ENCODE measurements around the gene CAV3.
A peak's percentile ranks its signal among the peaks of the same experiment; 100 is the strongest.

CAV3 gene

DNA sequence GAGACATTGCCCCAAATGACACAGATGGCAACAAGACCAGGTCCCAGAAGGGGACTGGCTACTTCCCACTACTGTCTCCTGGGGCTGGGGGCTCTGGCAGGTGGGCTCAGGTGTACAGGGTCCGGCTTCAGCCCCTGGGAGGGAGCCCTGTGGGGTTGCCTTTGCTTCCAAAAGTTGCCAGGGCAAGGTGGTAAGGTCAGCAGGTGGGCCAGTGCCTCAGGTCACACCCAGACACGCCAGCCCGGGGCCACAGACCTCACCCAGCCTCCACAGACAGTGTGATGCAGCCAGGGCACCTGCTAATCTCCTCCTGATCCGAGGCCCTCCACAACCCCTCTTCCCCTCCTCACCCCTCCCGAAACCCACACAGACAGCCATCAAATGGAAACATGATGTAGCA is 28.3 kb downstream of the CAV3 start:
- peaks cover under 1% of the 10 kb centered on the region; the same call in 1 of the 2 replicates for H3K4me1 ChIP-seq (ENCODE audit: insufficient read depth, low read length)
- H3K36me3 ChIP-seq (ENCODE audit: insufficient read depth, low read length) = no peaks in the 10 kb centered on the region
- H3K9me3 ChIP-seq (ENCODE audit: control insufficient read depth, insufficient read depth, low read length) = no peaks in the 10 kb centered on the region
- H3K9ac ChIP-seq (ENCODE audit: low read depth, low read length) = no peak overlapping the region

DNA sequence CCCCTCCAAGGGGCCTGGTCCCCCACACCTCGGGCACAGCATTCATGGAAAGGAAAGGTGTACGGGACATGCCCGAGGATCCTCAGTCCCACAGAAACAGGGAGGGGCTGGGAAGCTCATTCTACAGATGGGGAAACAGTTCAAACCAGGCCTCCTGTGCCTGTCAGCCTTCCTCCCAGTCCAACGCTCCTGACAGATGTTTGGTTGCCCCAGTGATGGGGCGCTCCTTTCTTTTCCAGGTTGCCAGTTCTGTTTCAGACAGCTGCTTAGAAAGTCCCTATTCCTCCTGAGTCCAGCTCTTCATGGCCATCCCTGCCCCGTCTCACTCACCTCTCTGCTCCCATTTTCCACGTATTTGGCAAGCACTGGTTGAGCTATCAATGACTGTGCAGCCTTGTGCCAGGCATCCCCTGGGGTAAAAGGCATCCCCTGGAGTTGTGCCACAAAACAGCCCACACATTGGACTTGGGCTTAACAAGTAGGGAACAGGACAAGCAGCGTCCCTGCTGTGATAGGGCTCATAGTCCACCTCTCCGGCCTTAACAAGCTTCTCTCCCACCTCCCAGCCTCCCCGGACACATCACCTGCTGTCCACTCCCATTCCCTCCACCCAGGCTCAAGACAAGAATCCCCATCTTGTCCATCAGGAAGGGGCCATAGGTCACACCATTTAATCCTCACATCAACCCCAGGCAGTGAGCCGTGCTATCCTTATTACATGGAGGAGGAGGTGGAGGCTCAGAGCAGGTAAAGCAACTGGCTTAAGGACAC is 29.2 kb downstream of the CAV3 start:
- H3K9me3 ChIP-seq (ENCODE audit: control insufficient read depth, insufficient read depth, low read length) = no peaks in the 10 kb centered on the region
- H3K9ac ChIP-seq (ENCODE audit: low read depth, low read length) = no peak overlapping the region
- no peaks in the 10 kb centered on the region for H3K36me3 ChIP-seq (ENCODE audit: insufficient read depth, low read length)
- H3K4me1 ChIP-seq (ENCODE audit: insufficient read depth, low read length) = no peaks in the 10 kb centered on the region; the same call in 1 of the 2 replicates

DNA sequence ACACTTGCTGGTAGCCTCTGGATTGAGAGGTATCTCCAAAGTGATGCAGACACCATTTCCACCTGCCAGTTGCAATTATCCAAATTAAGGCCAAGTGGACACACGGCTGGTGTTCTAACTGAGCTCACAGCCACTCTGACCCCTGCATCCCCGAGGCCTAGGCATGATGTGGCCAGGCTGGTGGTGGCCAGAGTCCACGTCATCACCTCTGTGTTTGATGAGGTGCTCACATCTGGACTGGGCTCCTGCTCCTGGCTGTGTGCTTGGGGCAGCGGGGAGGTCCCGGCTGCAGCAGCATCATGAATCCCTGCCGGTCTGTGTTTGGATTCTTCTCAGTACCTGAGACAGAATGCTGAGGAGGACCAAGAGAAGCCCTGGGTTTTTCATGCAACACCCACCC is 30.9 kb downstream of the CAV3 start:
- Histone ChIP-seq H3K36me3 (ENCODE audit: insufficient read depth, low read length) (no peaks in the 10 kb centered on the region), H3K9ac (ENCODE audit: low read depth, low read length) (no peak overlapping the region), H3K9me3 (ENCODE audit: control insufficient read depth, insufficient read depth, low read length) (no peaks in the 10 kb centered on the region), H3K4me1 (ENCODE audit: insufficient read depth, low read length) (peaks cover under 1% of the 10 kb centered on the region; the same call in 1 of the 2 replicates)

DNA sequence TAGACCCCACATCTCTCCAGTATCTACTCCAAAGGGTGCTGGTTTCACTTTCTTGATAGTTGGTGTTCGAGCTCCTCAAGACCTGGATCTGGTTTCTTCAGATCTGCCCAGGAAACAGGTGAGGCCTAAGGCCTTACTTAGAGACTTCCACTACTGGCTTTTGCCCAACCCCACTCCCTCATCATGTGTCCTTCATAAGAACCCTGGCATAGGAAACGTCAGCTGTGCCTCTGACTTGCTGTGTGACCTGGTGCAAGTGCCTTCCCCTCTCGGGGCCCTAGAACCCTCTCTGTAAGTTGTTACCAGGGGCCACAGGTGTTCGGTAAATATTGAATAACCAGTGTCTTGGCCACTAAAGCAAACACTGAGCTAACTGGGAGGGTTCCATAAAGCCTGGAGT is 31.9 kb downstream of the CAV3 start:
- Histone ChIP-seq H3K4me1 (ENCODE audit: insufficient read depth, low read length) (peaks cover 9% of the 10 kb centered on the region), H3K36me3 (ENCODE audit: insufficient read depth, low read length) (no peaks in the 10 kb centered on the region), H3K9me3 (ENCODE audit: control insufficient read depth, insufficient read depth, low read length) (no peaks in the 10 kb centered on the region), H3K9ac (ENCODE audit: low read depth, low read length) (no peak overlapping the region)

DNA sequence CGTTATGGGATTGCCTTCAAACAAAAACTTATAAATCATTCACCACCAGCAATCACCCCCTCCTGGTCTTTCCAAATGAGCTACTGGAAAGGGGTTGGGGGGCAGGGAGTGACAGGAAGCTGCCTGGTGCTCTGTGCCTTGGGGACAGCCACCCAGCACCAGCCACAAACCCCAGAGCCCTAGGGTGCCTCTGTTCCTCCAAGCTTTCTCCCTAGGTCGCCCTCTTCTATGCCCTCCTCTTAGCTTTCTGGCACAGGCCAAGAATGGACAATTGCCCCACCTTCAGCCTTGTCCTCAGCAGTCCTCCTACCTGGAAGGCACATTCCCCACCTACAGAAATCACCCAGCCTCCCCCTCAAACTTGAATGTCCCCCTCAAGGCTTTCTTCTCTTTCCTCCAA is 32.5 kb downstream of the CAV3 start:
- peaks cover 14% of the 10 kb centered on the region for H3K4me1 ChIP-seq (ENCODE audit: insufficient read depth, low read length)
- H3K36me3 ChIP-seq (ENCODE audit: insufficient read depth, low read length) = no peaks in the 10 kb centered on the region
- H3K9ac ChIP-seq (ENCODE audit: low read depth, low read length) = no peak overlapping the region
- no peaks in the 10 kb centered on the region for H3K9me3 ChIP-seq (ENCODE audit: control insufficient read depth, insufficient read depth, low read length)

DNA sequence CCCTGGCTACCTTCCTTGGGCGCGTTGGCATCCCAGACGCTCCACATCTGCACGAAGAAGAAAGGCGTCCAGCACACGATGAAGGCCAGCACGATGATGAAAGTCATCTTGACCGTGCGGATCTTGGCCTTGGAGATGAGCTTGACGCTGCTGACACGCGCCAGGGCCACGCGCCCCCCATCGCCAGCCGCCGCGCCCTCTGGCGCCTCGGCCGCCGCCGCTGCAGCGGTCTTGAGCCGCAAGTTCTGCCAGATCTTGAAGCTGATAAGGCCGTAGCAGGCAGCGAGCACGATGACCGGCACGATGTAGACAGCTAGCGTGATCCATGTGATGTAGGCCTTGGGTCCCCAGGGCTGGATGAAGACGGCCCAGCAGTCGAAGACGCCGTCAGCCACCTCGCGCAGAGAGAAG is 33.7 kb downstream of the CAV3 start:
- H3K9ac ChIP-seq (ENCODE audit: low read depth, low read length) = no peak overlapping the region

DNA sequence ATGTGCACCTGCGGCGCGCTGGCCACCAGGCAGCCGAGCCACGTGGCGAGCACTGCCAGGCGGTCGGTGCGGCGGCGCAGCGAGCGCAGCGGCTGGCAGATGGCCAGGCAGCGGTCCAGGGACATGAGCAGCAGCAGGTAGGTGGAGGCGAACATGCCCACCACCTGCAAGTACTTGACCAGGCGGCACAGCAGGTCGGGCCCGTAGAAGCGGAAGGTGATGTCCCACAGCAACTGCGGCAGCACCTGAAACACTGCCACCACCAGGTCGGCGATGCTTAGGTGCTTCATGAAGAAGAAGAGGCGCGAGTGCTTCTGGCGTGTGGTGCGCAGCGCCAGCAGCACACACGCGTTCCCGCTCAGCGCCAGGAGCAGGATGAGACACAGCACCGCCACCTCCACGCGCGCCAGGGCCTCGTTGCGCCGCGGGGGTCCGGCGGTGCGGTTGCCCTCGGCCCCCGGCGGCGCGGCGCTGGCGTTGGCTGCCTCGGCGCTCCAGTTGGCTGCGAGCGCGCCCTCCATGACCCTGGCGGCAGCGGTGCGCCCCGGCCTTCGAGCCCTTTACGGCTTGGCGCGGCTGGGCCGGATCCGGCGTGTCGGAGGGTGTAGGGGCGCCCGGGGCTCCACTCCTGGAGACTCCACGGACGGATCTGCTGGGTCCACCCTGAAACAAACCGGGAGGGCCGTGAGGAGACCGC is 34.2 kb downstream of the CAV3 start:
- Histone ChIP-seq H3K9me3 (ENCODE audit: control insufficient read depth, insufficient read depth, low read length) (no peaks in the 10 kb centered on the region), H3K9ac (ENCODE audit: low read depth, low read length) (peak overlapping the region; percentile 36; the same call in 1 of the 2 replicates), H3K36me3 (ENCODE audit: insufficient read depth, low read length) (no peaks in the 10 kb centered on the region), H3K4me1 (ENCODE audit: insufficient read depth, low read length) (peaks cover 19% of the 10 kb centered on the region)

More for the DNA sequence above, 33.7 kb downstream of the CAV3 start:
- H3K9me3 ChIP-seq (ENCODE audit: control insufficient read depth, insufficient read depth, low read length) = no peaks in the 10 kb centered on the region
- H3K4me1 ChIP-seq (ENCODE audit: insufficient read depth, low read length) = peaks cover 19% of the 10 kb centered on the region
- H3K36me3 ChIP-seq (ENCODE audit: insufficient read depth, low read length) = no peaks in the 10 kb centered on the region

DNA sequence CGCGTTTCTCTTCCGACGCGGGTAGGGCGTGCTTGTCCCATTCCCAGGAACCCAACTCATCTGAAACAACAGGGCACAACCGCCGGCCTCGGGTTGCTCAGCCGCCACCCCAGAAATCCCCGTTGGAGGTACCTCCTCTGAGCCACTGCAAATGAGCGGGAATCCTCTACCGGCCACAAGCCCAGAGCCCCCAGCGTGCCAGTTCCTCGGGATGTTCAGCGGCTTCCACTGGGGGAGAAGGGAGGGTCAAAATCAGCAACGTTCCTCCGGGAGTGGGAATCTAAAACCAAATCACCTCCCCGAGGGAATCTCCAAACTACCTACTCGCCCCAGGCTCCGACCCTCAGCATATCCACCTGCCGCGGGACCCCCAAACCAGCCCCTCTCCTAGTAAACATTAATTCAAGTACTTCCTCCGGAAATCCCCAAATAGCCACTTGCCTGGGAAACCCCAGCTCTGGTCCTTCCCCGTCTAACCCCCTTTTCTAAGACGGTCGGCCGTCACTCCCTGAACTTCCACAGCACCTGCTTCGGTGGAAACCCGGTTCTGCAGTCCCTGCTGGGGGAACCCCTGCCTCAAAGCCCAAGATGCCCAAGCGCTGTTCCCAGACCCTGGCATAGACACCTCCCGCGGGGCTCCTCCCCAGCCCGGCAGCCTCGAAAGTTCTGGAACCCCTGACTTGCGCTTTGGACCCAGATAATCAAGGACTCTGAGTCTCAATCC is 34.9 kb downstream of the CAV3 start:
- Histone ChIP-seq H3K4me1 (ENCODE audit: insufficient read depth, low read length) (peaks cover 19% of the 10 kb centered on the region), H3K9ac (ENCODE audit: low read depth, low read length) (peak overlapping the region; percentile 41; the same call in 1 of the 2 replicates), H3K36me3 (ENCODE audit: insufficient read depth, low read length) (no peaks in the 10 kb centered on the region), H3K9me3 (ENCODE audit: control insufficient read depth, insufficient read depth, low read length) (no peaks in the 10 kb centered on the region)

DNA sequence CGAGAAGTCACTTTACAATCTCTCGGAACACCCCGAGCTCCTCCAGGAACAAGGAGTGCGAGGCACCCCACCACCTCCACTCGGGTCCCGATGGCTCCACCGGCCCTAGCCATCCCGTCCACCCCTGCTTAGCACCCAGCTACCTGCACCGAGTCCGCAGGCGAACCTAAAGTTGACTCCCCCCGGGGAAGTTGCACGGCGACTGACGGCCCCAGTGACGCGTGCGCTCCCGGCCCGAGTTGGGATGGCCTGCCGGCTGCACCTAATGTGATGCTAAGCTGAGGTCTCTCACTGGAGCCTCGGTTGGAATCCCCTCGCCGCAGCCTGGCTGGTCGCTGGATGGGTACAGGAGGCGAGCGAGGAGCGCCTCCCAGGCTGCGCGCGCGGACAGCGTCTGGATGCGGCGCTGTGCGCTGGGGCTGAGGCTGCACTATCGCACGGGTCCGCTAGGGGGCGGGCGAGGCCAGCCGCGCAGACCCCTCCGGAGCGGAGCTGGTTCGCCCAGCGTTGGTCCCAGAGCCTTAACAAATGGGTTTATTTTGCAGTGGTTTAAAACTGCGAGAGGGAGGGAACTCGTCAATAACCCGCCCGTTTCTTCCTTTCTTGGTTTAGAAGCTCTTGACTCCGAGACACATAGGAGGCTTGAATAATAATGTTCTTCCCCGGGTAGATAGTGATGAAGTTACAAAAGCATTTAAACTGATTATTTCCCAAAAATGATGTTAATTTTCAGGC is 35.7 kb downstream of the CAV3 start, which contains the start of gene OXTR:
Gene OXTR (minus strand): TSS at position 526 of the 735 bp plus-strand sequence. CDS start 1,426 bp downstream, outside the sequence.
- no peaks in the 10 kb centered on the region for H3K36me3 ChIP-seq (ENCODE audit: insufficient read depth, low read length)
- no peaks in the 10 kb centered on the region for H3K9me3 ChIP-seq (ENCODE audit: control insufficient read depth, insufficient read depth, low read length)
- peak within 1 kb of the TSS; percentile 41; the same call in 1 of the 2 replicates for H3K9ac ChIP-seq (ENCODE audit: low read depth, low read length)
- peaks cover 19% of the 10 kb centered on the region for H3K4me1 ChIP-seq (ENCODE audit: insufficient read depth, low read length)

DNA sequence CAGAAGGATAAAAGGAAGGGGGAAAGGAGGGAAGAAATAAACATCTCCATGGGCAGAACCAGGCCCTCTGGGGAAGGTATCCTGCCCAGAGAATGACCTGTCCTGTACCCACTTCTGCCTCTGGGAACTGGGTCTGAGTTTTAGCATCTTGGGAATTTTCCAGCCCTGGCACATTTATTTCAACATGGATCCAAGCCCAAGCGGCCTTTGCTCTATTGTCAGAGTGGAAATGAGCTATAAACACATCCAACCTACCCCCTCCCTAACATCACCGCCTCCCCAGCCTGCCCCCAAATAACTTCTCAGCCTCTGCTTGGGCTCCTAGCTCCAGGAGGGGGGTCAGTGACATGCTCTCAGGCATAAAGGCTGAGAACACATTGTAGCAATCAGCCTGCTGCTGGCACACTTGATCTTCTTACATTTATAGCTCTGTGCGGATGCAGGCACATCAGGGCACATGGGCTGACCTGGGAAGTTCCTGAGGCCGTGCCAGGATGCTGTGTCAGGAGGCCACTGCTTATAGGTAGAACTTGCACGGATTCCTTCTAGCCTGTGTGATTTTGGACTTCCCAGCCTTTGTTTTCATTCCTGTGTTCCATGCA is 40.4 kb downstream of the CAV3 start:
- Histone ChIP-seq H3K9me3 (ENCODE audit: control insufficient read depth, insufficient read depth, low read length) (no peaks in the 10 kb centered on the region), H3K9ac (ENCODE audit: low read depth, low read length) (no peak overlapping the region), H3K4me1 (ENCODE audit: insufficient read depth, low read length) (peaks cover 31% of the 10 kb centered on the region), H3K36me3 (ENCODE audit: insufficient read depth, low read length) (no peaks in the 10 kb centered on the region)

DNA sequence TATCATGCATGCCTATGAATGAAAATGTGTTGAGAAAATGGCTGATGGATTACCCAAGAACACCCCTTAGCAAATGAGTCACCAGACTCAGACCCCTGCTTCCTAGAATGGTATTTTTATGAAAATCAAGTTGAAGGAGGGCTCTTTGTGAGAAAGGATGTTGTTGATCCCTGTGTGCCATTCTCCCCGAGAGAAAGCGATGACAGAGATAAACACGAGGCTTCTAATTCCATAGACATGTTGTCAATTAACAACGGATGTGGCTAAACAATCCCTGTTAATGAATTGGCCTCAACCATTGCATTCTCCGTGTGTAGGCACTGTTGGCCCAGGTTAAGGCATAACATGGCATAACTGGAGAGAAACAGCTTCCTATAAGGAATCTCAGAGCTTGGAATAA is 41.6 kb downstream of the CAV3 start:
- Histone ChIP-seq H3K4me1 (ENCODE audit: insufficient read depth, low read length) (peaks cover 25% of the 10 kb centered on the region), H3K9ac (ENCODE audit: low read depth, low read length) (no peak overlapping the region), H3K9me3 (ENCODE audit: control insufficient read depth, insufficient read depth, low read length) (no peaks in the 10 kb centered on the region), H3K36me3 (ENCODE audit: insufficient read depth, low read length) (no peaks in the 10 kb centered on the region)

DNA sequence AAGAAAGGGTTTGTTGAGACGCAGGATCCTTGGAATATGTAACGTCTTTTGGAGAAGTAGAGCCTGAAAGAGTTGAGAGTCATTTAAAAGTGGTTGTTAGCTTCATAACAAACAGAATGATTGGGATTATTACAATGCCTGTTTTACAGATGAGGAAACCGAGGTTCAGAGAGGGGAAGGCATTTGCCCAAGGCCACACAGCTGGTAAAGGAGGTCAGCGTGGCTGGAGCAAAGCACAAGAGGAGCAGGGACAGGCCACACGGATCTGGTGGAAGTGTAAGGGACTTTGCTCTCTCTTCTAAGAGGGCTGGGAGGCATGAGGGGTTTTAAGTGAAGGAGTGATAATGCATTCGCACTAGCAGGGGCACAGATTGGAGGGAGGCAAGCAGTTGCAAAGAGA is 42.0 kb downstream of the CAV3 start:
- Histone ChIP-seq H3K36me3 (ENCODE audit: insufficient read depth, low read length) (no peaks in the 10 kb centered on the region), H3K9ac (ENCODE audit: low read depth, low read length) (no peak overlapping the region), H3K4me1 (ENCODE audit: insufficient read depth, low read length) (peaks cover 21% of the 10 kb centered on the region), H3K9me3 (ENCODE audit: control insufficient read depth, insufficient read depth, low read length) (no peaks in the 10 kb centered on the region)

DNA sequence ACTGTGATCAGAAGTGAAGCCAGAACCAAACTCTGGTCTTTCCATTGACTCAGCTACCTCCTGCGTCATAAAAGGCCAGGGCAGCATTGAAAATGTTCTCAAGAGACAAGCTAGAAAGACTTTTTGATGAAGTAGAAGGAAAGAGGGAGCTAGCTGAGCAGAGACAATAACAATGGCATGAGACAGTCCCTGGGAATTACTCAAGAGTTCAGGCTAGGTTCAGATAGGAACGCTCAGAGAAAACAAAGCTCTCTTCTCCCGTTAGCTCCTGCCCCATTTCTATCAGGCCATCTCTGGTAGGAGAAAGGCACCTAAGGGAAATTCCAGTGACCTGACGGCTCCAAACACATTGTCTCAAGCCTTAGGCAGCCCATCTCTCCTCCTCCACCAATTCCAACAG is 42.8 kb downstream of the CAV3 start:
- Histone ChIP-seq H3K36me3 (ENCODE audit: insufficient read depth, low read length) (no peaks in the 10 kb centered on the region), H3K9me3 (ENCODE audit: control insufficient read depth, insufficient read depth, low read length) (no peaks in the 10 kb centered on the region), H3K9ac (ENCODE audit: low read depth, low read length) (no peak overlapping the region), H3K4me1 (ENCODE audit: insufficient read depth, low read length) (peaks cover 14% of the 10 kb centered on the region)
